Non-pigmented ciliary epithelial cell (primary cell): ENCODE results near the gene MRPL11.
A peak's percentile ranks its signal among the peaks of the same experiment; 100 is the strongest.

Experiments
- DNase-seq: peaks from one replicate; pipeline ENCODE4 v3.0.0-alpha.2; 2010; ENCODE audit warnings: low read depth

Gene MRPL11

GRCh38 chr11:66388780-66389386, 49.8 kb downstream of the MRPL11 start:
- DNase-seq = no peak

GRCh38 chr11:66386171-66387069, 52.2 kb downstream of the MRPL11 start:
- DNase-seq = peak; percentile 45
